Measurements from ENCODE around the gene ZCCHC17. TPM values are rescaled to one million over a fixed set of nuclear protein-coding genes. Genes with fewer than 3 reads are reported as not detected.

The ZCCHC17 gene
- total RNA-seq, 2 donors from 2014 or later: 13.1 to 21.7 TPM

- H3K27ac ChIP-seq: no peak overlapping the region
- no peak for DNase-seq (ENCODE audit: low spot score)
- H3K27me3 ChIP-seq (replicated peaks; ENCODE audit: insufficient read depth): no peaks in the 10 kb centered on the region
- no peak for TF ChIP-seq CTCF (IDR thresholded peaks at IDR 0.05)
- peaks cover 0 to 7% of the 10 kb centered on the region in 2 donors for H3K4me1 ChIP-seq (ENCODE audit: control insufficient read depth in 1 of 2, low read depth in 2 of 2)
- no peak for ATAC-seq (ENCODE audit: insufficient number of reproducible peaks, low FRiP score, low read depth)
- H3K36me3 ChIP-seq: no peaks in the 10 kb centered on the region
- H3K9me3 ChIP-seq: no peaks in the 10 kb centered on the region
- no peak overlapping the region for H3K4me3 ChIP-seq
Observed at GRCh38 chr1:31407029-31407626, 110.3 kb downstream of the ZCCHC17 start.

- DNase-seq (ENCODE audit: low spot score): no peak
- peaks cover 0 to 16% of the 10 kb centered on the region in 2 donors for H3K4me1 ChIP-seq (ENCODE audit: control insufficient read depth in 1 of 2, low read depth in 2 of 2)
- no peak for TF ChIP-seq CTCF (IDR thresholded peaks at IDR 0.05)
- no peaks in the 10 kb centered on the region for H3K9me3 ChIP-seq
- no peak for ATAC-seq (ENCODE audit: insufficient number of reproducible peaks, low FRiP score, low read depth)
- no peak overlapping the region for H3K27ac ChIP-seq
- no peak overlapping the region for H3K4me3 ChIP-seq
- no peaks in the 10 kb centered on the region for H3K27me3 ChIP-seq (replicated peaks; ENCODE audit: insufficient read depth)
- no peaks in the 10 kb centered on the region for H3K36me3 ChIP-seq
Observed at GRCh38 chr1:31408788-31409318, 112.0 kb downstream of the ZCCHC17 start.

- DNase-seq (ENCODE audit: low spot score) (no peak), ATAC-seq (ENCODE audit: insufficient number of reproducible peaks, low FRiP score, low read depth) (no peak)
- H3K9me3 ChIP-seq: no peaks in the 10 kb centered on the region
- no peaks in the 10 kb centered on the region for H3K36me3 ChIP-seq
- no peak for TF ChIP-seq CTCF (IDR thresholded peaks at IDR 0.05)
- no peak overlapping the region for H3K27ac ChIP-seq
- peaks cover 3 to 20% of the 10 kb centered on the region in 2 donors for H3K4me1 ChIP-seq (ENCODE audit: control insufficient read depth in 1 of 2, low read depth in 2 of 2)
- H3K4me3 ChIP-seq: no peak overlapping the region
- H3K27me3 ChIP-seq (replicated peaks; ENCODE audit: insufficient read depth): no peaks in the 10 kb centered on the region
Observed at GRCh38 chr1:31409946-31410858, 113.4 kb downstream of the ZCCHC17 start.

- no peak overlapping the region for H3K27ac ChIP-seq
- ATAC-seq (ENCODE audit: insufficient number of reproducible peaks, low FRiP score, low read depth) (no peak), DNase-seq (ENCODE audit: low spot score) (no peak)
- no peaks in the 10 kb centered on the region for H3K27me3 ChIP-seq (replicated peaks; ENCODE audit: insufficient read depth)
- no peak overlapping the region for H3K4me3 ChIP-seq
- H3K9me3 ChIP-seq: no peaks in the 10 kb centered on the region
- no peaks in the 10 kb centered on the region for H3K36me3 ChIP-seq
- H3K4me1 ChIP-seq (ENCODE audit: control insufficient read depth in 1 of 2, low read depth in 2 of 2): peaks cover 3 to 14% of the 10 kb centered on the region in 2 donors
- TF ChIP-seq CTCF (IDR thresholded peaks at IDR 0.05): no peak
Observed at GRCh38 chr1:31410871-31411270, 114.0 kb downstream of the ZCCHC17 start.

GRCh38 chr1:31412205-31412604 is 115.4 kb downstream of the ZCCHC17 start:
- no peaks in the 10 kb centered on the region for H3K36me3 ChIP-seq
- DNase-seq (ENCODE audit: low spot score): no peak
- no peaks in the 10 kb centered on the region for H3K27me3 ChIP-seq (replicated peaks; ENCODE audit: insufficient read depth)
- H3K9me3 ChIP-seq: no peaks in the 10 kb centered on the region
- ATAC-seq (ENCODE audit: insufficient number of reproducible peaks, low FRiP score, low read depth): no peak
- TF ChIP-seq CTCF (IDR thresholded peaks at IDR 0.05): no peak
- H3K27ac ChIP-seq: no peak overlapping the region
- H3K4me3 ChIP-seq: peak overlapping the region; percentile 87
- H3K4me1 ChIP-seq (ENCODE audit: control insufficient read depth in 1 of 2, low read depth in 2 of 2): peaks cover 3 to 13% of the 10 kb centered on the region in 2 donors
